ENCODE measurements around the gene TFAP2A.

The TFAP2A gene

GRCh38 chr6:10399451-10399850 is 15.4 kb downstream of the TFAP2A start:
- peak; percentile 56 for DNase-seq (ENCODE audit: low read depth, low spot score)

- peak; percentile 40 for DNase-seq (ENCODE audit: low read depth, low spot score)
Observed at GRCh38 chr6:10398446-10399218, 16.2 kb downstream of the TFAP2A start.

GRCh38 chr6:10397756-10398445 is 17.0 kb downstream of the TFAP2A start:
- peak; percentile 27 for DNase-seq (ENCODE audit: low read depth, low spot score)

DNA sequence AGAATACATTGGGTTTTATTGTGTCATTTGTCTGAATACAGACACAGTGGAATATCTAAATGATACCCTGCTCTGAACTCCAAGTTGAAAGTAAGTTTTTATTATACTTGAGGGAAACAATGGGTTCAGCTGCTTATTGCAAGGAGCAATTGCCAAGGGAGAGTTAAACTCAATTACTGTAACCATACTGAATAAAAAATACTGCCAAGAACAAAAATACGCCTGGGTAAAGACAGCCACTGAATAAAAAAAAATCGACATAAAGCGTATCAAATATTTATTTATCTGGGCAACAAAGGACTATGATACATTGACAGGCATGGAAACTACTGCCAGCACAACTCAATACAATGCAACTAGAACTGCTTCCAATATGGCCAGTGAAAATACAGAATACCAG is 18.1 kb downstream of the TFAP2A start:
- peak; percentile 2 for DNase-seq (ENCODE audit: low read depth, low spot score)

DNA sequence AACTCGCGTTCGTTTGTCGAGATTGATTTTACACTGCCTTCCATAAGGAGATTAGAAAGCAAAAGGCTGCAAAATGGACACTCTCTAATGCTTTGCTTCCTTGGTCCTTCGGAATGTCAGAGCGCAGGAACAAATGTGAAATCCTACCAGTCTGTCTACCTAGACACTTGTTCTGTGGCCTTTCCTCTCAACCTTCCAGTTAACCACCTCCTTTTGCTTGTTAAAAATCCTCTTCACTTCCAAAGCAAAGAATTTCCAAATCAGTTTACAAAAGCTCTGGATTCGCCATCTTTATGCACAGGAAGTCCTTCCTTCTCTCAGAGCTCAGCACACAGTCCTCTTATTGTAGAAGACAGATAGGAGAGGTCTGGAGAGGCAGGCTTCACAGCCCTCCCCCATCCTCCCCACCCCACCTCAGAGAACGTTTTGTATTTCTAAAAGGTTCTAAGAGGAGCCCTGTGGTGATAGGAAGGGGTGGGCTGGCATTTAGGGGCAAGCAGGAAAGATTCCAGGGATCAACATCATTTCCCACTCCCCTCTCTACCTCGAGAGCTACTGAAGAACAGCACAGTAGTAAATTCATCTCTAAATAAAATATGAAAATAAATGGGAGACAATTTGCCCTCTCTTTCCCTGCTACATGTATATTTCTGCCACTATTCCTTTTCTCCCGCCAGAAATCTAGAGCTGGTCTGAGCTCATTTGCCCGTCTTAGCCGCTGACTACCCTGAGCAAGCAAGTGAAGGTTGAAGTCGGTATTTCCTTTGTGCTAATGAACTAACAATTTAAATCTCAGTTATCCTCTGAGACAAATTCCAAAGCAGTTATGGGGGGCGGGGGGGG is 18.9 kb downstream of the TFAP2A start:
- peak; percentile 76 for DNase-seq (ENCODE audit: low read depth, low spot score)

- DNase-seq (ENCODE audit: low read depth, low spot score): no peak
Observed at GRCh38 chr6:10395171-10395703, 19.6 kb downstream of the TFAP2A start.

DNA sequence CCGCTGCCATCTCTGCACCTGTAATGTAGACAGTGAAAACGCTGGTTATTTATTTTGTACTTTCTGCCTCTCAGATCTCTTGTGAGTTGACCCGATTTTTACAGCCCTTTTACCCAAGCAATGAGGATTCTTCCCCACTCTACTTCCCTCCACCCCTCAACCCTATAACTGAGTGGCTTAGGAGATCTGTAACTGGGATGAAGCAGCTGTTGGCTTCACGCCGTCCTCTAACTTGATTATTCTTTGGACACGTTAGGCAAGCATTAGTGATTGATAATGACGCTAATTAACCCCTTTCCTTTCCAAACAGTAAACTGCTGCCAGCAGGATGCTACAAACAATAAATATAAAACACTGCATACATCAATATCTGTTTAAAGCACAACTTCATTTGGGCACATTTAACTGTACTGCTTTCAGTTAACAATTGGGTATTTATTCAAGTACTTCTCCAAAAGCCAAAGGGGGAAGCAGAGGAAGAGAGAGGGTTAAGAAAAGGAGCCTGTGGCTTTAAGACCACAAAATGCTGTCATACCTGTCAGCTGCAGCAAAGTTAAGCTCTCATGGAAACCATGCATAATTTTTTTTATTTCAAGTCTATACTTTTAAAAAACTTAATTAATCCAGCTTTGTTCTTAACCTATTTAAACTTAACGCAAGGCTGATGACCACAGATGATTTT is 21.2 kb downstream of the TFAP2A start:
- DNase-seq (ENCODE audit: low read depth, low spot score): peak; percentile 1

- DNase-seq (ENCODE audit: low read depth, low spot score): peak; percentile 58
Observed at GRCh38 chr6:10391799-10392198, 23.1 kb downstream of the TFAP2A start.

DNA sequence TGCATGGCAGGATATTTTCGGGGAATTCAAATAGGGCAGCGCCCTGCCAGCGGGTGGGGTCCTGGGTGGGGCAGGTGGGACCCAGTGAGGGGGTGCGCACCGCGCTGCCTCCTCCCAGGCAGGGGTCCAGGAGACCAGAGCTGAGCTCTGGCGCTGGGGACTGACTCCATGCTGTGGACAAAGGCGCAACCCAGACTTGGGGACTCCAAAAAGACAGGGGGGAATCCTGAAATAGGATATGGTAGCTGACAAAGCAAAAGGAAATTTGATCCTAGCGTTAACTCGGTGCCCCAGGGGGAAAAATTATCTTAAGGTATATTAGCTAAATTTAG is 23.6 kb downstream of the TFAP2A start:
- no peak for DNase-seq (ENCODE audit: low read depth, low spot score)

- DNase-seq (ENCODE audit: low read depth, low spot score): peak; percentile 50
Observed at GRCh38 chr6:10390495-10391298, 24.2 kb downstream of the TFAP2A start.

GRCh38 chr6:10389739-10390494 is 25.0 kb downstream of the TFAP2A start:
- peak; percentile 69 for DNase-seq (ENCODE audit: low read depth, low spot score)

- no peak for DNase-seq (ENCODE audit: low read depth, low spot score)
Observed at GRCh38 chr6:10386756-10387654, 27.9 kb downstream of the TFAP2A start.

DNA sequence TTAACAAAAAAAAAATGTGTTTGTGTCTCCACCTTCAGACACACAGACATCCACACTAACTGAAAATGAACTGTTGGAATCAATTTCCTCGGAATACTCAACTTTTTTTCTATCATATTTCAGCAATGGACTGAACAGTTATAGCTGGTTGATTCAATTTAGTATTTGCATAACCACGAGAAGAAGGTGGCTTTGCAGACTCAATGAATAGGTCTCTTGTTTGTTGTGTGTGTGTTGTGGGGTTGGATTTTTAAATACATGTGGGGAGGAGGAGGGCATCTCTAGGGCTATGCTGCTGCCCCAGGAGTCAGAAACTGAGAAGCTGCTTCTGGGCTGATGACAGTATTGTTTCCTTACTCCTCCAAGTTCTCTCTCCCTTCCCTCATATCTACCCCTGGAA is 28.7 kb downstream of the TFAP2A start:
- DNase-seq (ENCODE audit: low read depth, low spot score): no peak

- DNase-seq (ENCODE audit: low read depth, low spot score): peak; percentile 83
Observed at GRCh38 chr6:10385524-10386132, 29.2 kb downstream of the TFAP2A start.

DNA sequence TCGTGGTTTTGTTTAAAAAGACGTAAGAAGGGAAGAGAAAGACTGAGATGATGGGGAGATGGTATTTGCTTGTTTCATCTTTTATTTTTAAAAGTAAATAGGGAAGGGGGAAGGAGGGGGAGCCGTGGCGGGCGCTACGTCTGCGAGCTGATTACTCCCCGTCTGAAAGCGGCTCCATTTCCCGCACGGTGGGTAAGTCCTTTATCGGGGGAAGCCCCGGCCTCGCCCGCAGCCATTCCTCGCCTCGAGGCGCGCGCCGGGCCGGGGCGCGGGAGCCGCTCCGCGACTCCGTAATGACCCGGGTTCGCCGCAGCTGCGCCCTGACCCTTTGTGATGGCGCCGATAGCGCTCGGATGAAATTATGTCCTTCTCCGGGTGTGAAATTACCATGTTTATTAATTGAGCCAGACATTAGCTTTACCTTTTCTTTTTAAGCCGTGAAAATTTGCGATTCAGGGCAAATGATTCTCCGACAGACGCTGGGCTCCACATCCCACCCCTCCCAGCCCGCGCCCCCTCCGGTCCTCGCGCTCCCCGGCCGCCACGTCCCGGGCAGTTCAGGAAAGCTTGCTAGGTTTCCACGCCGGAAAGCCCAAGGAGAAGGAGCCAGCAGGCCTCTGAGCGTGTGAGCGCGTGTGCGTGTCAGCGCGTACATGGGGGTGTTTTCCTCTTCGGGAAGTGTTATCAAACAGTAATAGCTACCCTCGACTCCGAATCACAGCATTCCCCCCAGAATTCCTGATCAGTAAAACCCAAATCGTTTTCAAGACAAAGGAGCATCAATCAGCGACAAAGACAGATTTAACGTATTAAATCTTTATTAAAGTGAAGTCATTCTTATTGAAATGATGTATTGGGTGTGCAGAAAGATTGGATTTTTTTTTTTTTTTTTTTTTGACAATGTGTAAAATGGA is 30.0 kb downstream of the TFAP2A start:
- peak; percentile 47 for DNase-seq (ENCODE audit: low read depth, low spot score)

DNA sequence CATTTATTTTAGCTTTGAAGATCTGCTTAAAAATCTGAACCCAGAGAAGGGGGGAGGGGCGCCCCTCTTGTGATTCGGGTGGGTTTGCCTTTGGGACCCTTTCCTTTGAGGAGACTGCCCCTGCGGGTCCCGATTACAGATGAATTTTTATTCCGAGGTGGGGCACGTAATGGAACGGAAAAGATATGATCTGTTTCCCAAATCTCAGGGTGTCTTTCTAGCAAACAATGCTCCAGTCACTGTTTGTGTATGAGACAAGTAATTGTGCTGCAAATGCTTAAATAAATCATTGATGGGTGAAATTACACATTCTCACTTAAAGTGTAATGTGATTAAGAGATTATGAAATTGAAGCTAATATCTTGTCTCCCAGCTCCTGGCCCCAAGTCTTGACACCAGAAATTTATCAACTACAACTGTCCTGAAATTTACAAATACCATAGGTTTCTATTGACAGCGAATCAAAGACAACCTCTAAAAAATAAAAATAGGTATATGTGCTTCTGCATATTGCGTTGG is 30.7 kb downstream of the TFAP2A start:
- DNase-seq (ENCODE audit: low read depth, low spot score): no peak

All from ELF-1 (cell line).